HG03558 (cell line): ENCODE measurements around the gene PCBP4.

Experiments used
- ATAC-seq: cut with Tn5 transposase; IDR thresholded peaks from one replicate; pipeline ENCODE4 v1.9.1; 2021; ENCODE audit warnings: moderate number of reproducible peaks; ENCODE audit not compliant: unreplicated experiment; ENCODE audit errors: extremely low read depth

Gene PCBP4

DNA sequence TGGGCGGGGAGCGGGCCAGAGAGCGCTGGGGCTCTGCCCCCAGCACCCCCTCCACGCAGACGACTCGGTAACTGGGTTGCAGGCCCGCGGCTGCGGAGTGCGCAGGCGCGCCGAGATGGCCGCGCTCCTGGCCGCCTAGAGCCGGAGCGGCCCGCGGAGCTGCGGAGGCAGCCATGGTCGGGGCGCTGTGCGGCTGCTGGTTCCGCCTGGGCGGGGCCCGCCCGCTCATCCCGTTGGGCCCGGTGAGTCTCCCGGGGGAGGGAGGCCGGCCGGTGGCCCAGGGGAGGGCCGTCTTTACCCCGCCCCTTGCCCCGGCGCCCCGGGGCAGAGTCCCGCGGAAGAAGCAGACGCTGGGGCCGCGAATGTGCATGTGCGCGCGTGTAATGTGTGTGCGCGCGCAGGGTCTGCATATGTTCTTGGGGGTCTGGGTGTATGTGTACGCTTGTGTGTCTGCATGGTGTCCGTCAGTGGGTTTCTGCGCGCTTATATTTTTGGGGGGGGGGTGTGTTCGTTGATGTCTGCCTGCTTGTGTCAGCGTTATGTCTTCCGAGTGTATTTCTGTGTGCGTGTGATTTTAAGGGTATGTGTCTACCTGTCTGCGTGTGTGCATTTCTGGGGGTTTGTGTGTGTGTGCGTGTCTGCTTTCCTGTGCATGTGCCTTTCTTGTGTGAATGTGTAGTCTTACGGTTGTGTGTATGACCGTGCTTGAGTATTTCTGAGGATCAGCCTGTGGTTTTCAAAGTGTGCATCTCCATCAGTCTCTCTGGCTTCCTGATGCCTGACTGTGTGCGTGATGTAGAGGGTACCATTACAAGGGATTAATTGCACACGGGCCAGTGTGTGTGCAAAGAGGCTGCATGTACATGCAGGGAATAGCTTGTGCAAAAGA, 8.0 kb upstream of the PCBP4 start, which contains the start of gene ABHD14A:
Gene ABHD14A, plus strand, starts transcription at position 102 of the 889 bp plus-strand sequence. Its CDS starts 72 bp downstream, at position 174.
- peak; percentile 49 for ATAC-seq

DNA sequence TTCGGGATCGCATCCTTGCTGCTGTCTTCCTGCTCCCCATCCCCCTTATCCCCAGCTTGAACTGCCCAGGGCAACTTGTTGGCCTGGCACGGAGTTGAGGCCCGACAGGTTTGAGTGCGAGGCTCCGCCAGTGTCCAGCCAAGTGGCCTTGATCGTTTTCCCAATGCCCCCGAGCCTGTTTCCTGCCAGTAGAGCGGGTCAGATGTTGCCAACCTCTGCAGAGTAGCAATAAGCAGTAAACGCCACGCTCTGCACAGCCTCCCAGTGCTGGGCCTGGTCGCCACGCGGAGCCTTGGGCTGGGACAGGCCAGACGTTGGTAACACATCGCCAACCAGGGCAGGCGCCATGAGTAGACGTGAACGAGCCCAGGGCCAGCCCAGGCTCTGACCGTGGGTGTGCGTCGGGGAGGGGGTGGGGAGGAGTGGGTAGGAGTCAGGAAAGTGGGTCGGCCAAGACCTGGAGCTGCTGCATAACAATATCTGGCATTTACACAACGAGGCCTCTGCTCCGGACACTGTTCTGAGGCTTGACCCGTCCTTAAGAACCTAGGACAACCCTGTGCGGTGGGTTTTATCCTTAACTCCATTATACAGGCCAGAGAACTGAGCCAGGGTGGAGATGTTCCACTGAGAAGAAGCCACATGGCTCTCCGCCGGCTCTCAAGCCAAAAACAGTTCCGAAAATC, 7.2 kb upstream of the PCBP4 start:
- ATAC-seq: no peak

DNA sequence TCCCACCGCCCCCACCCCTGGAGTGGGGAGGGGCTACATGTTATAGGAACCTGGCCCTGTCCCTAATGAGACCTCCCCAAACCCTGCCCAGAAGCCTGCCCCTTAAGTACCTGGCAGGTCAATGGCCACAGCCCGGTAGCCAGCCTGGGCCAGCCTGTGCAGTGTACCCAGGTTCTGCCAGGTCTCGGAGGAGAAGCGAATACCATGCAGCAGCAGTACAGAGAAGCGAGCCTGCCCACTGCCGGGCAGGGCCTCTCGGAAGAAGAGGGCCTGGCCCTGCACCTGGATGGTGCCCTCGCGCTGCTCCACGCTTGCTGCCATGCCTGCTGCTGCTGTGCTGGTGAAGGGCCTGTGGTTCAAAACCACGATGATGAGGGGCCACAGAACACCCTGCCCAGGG, 4.1 kb upstream of the PCBP4 start:
- ATAC-seq: no peak

DNA sequence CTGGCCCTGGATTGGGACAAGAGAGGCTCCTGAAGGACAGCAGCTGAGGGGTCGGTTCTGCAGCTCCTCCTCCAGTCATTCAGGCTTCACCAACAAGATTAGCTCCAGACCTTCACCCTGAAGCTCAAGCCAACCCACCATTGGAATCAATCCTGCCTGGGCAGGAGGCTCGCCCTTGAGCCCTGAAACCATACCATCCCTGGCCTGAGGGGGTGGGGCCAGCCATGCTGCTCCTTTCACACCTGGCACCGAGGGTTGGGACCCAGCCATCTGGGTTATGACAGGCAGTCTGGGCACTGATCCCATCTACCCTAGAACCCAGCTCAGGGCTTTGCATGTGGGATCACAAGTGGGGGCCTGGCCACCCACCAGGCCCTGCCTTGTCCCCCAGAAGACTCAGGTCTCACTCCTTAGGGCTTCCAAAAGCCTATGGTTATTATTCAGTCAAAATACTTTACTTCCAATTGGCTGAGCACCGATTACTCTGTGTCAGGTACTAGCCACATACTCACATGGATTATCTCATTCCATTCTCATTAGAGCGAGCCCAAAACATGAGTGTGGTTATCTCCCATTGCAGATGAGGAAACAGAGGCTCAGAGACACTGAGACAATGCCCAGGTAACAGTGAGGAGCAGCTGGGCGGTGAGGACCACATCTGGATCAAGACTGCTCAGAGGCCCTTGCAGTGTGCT, 3.5 kb upstream of the PCBP4 start:
- no peak for ATAC-seq

DNA sequence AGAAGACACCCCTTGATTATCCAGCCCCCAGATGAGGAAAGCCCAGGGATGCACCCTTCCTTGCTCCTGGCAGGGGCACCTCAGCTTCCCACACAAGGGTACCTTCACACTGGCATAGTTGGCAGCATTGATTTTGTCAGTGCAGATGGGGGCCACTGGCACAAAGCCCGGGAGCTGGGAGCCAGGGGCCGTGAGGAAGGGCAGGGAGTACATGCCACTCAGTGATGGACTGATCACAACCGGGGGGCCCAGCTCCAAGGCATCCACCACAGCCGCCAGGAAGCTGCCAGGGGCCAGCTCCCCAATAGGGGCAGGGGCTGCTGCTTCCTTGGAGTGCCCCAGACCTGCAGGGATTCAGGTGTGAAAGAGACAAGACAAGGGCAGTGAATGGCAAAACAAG, 2.6 kb upstream of the PCBP4 start:
- no peak for ATAC-seq

DNA sequence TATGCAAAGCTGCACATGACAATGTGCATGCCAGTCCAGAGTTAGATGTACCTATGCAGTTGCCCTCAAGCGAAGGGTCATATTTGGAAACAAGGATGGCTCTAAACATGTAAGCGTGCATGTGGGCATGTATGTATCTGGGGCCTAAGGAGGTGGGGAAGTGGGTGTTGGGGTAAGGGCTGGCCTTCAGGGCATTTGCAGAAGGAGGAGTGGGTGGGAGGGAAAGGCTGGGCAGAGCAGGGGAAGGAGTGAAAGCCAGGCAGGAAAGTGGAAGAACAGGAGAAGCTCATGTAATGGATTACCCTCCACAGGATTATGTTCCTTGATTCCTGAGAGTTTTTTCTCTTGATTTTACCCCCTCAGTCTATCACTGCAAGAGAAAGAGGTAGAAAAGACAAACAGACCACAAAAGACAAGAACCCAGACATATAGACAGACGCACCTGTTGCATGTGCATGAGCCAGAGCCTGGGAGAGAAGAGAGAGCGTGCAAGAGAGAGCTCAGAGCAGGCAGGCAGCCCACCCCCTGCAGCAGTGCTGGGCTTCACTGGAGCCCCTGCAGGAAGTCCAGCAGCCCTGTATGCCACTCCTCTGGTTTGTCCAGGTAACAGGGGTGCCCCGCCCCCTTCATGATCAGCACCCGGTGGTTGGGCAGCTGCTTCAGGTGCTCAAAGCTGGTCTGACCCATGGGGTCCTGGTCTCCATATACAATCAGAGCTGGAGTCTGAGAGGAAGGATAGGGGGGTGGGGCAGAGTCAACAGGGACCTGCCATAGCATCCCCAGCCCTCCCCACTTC, 1.8 kb upstream of the PCBP4 start:
- ATAC-seq: no peak

DNA sequence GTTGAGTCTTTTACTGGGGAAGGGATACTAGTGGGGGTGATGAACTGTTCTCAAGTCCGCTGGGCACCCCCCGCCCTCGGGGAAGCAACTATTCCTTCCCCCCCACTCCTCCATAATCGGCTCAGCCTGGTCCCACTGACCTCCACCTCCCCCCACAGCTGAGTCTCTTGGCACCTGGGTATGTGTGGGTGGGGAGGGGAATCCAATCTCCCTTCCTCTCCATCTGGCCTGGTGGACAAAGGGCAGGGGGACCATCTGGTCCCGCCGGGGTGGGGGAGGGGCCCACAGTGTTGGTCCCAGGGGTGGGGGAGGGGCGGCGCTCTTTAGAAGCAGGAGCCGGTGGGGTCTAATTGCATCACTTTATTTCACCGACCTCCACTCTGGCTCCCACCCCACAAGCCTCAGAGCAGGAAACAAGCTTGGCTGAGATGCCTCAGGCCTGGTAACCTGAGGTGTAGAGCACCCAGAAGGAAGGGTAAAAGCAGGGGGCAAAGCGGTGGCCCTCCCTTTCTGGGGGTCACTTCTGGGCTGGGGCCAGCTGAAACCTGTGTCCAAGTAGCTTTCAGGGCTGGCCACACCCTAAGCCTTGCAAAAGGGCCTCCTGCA, 1.0 kb upstream of the PCBP4 start:
- no peak for ATAC-seq

DNA sequence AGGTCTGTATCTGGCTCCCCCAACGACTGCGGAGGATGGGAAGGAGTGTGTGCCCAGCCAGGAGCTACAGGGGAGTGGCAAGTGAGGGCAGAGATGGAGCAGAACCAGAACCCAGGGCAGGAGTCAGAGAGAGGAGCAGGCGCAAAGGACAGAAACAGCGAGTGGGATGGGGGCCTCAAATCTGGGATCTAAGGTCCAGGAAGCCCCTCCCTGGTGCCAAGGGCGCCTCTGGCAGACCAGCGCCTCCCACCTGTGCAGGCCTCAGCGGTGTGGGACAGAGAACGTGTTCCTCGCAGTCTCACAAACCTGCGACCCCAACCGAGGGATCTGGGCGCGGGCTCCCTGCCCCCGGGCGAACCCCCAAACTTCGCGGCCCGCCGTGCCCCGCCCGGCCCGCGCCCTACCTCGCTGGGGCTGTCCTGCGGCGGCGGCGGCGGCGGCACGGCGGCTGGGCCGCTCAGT, 301 bp downstream of the PCBP4 start:
- no peak for ATAC-seq

DNA sequence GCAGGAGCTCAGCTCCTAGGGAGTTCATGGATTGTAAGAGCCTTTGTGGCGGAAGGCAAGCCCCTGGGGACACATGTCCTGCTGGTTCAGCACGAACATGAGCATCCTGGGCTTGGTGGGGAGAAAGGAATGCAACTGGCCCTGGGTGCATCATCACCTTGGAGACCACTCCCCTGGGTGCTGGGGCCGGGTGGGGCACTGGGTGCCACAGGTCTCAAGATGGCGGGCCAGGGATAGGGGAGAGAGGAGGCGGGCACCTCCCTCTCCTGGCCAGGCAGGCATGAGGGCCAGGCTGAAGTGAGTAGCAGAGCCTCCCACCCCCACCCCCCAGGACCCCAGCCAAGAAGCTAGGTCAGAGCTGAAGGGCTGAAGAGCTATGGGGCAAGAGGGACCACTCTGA, 768 bp downstream of the PCBP4 start:
- ATAC-seq: no peak

DNA sequence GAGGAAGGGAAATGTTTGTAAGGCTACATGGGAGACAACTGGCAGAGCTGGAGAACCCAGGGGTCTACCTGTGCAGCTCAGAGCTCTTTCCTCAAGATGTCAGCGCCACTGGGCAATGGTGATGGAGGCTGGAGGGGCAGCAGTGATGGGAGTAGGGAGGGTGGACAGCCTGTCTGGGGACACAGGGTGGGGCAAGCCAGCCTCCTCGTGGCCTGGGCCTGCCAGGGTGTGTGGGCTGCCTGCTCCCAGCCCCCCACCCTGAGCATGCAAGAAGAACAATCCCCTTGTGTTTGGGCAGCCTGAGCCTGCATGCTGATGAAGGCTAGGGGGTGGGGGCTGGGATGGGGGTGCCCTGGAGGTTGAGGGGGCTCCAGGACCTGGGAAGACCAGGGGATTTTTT, 1.2 kb downstream of the PCBP4 start:
- no peak for ATAC-seq

DNA sequence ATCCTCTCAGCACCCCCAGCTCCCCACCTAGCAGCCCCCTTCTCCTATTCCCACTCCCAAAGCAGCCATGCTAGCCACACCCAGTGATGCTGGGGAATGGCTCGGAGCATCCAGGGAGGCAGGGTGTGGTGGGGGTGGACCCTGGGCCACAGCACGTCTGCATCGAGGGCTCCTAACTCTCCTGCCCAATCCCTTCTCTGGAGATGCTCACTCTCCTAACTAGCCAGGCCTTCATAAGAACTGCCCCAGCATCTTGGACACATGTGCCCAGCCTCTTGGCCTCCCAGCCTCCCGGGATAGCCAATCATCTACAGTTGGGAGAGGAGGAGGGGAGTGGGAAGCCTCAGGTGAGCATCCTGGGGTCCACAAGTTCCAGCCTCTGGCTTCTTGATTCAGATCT, 2.7 kb downstream of the PCBP4 start:
- no peak for ATAC-seq

DNA sequence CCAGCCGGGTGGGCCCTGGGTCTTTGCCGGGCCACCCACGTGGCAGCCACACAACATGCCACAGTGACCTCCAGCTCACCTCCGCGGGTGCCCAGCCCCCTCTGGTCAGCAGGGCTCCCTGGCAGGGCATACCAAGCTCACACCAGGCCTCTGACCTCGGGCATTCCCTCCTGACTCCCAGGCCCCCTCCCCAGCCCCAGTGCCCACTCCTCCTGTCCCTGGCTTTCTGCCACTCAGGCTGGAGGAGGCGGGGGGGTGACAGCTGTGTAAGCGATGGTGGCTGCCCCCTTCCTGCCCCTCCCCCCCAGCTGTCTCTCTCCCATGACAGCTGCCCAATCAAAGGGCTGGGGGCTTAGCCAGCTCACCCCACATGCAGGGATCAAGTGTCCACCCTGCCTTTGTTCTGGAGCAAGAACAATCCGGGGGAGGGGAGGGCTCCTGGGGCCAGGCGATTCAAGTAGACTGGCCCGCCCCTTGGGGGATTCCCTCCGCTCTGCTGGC, 3.3 kb downstream of the PCBP4 start:
- no peak for ATAC-seq

DNA sequence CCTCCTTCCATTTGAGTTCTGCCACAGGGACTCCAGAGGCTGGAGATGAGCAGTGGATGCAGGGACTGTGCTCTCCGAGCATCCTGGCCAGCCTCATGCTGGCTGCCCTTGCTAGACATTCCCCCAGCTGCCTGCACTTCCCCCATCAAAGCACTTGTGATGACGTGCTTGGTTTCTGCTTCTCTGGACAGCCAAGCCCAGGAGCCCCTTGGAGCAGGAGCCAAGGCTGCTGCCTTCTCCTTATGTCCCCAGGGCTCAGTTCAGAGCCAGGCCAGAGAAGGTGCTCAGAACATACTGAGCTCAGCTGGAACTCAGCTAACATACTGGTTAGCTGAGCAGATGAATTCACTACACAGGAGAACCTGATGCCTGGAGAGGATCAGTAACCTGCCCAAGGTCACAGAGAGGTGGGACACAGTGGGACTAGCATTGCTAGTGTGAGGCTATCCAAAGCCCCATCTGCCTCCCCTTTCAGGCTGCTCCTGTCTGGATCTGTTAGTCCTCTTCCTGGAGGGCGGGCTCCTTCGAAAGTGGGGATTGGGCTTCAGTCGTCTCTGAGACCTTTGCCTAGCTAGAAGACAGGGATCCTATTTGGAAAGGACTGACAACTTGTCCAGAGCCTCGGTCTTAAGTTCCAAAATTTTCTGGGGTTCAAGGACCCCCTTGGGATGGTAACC, 4.3 kb downstream of the PCBP4 start:
- ATAC-seq: no peak

DNA sequence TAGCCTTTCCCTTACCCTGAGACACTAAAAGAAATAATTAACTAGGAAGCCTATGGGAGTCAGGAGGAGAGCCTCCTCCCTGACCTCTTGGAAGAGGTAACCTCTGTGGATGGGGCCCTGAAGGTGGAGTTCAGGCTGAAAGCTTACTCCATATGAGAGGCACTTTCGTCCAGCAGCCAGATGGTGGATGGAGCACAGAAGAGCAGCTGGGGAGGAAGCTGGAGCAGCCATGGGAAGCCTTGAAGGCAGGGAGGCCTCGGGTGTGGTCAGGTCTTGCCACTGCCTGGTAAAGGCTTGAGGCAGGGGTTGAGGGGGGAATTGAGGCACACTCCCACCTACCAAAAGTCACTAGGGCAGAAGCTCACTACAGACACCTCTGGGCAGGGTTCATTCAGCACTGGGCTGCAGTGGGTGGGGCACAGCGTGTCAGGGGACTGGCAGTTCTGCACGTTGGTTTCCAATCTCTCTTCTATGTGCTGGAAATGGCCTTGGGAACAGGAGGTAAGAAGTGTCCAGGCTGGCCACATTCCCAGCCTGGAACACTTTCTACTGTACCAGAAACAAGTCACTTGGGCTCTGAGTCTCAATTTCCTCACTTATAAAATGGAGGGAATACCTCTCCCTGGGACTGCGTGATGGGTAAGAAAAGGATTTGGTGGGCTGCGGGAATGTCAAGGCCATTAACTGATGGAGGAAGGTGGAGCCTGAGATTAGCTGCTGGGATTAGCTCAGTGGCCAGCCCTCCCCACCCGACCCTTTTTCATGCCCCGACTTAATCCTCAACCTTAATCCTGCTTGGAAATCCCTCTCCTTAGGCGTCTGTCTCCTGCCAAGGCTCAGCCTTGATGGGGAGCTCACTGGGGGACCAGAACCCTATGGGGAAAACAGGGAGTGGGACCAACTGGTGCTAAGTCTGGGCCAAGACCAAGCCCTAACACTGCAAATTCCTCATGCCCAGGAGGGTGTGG, 5.4 kb downstream of the PCBP4 start:
- ATAC-seq: no peak

DNA sequence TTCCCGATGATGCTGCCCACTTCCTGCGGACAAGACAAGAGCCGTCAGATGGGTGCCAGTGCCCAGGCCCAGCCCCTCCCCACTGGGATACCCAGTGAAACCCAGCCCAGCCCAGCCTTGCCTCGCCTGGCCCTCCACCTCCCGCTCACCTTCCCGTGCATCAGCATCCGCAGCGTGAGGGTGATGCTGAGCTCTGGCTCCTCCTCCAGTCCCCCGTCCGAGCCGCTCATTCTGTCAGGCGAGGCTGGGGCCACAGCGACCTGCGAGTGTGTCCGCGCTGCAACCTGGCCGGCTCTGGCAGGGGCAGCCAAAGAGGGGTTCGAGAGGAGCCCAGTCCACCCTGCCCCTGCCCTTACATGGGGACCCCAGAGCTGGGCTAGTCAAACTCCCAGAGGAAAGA, 6.2 kb downstream of the PCBP4 start:
- no peak for ATAC-seq

DNA sequence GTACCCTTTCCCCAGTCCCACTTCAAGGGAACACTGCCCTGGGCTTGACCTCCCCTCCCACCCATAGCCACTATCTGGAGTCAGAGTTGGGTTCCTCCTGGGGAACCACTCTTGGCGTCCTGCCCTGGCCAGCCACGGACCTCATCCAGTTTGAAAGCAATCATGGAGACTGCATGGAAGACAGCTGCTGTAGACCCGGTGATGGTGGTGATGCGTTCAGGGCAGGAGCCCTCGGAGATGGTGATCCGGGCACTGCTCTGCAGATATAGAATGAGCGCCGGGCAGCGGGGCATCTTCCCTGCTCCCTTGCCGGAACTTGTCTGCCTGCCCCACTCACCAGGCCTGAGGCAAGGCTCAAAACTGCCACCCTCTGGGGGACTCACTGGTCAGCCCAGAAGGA, 6.9 kb downstream of the PCBP4 start:
- no peak for ATAC-seq

DNA sequence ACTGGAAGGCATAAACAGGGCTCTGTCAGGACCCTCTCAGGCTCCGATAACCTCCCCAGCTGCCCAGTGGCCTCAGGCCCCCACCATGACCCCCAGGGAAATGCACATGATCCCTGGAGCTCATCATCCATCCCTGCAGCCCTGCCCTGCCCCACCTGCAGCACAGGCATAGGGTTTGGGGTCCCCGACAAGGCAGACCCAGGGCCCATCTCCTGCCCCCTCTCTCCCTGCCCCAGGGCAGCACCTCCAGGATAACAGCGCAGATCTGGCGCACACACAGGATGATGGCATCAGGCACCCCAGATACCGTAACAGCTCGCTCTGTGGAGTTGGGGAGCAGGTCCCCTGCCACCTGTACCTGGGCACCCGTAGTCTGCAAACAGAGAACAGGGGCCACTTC, 7.6 kb downstream of the PCBP4 start:
- no peak for ATAC-seq
